Gastroesophageal sphincter (tissue), 3 donors: ENCODE measurements around the gene RIBC1.

Experiments used
- CTCF ChIP-seq, 4 experiments: fragments of 200-600 bp in 2 of 4; fragments of 450-650 bp in 2 of 4; sonication (generic) in 1 of 4; IDR thresholded peaks; one replicate each; pipeline ENCODE4 v1.5.1; 2017 to 2019; ENCODE audit warnings: antibody characterized with exemption in 4 of 4, mild to moderate bottlenecking in 2 of 4, moderate library complexity in 2 of 4
- EP300 ChIP-seq: sonication (generic); formaldehyde crosslinking; IDR thresholded peaks from one replicate; pipeline ENCODE4 v1.6.1; 2017; ENCODE audit warnings: antibody characterized with exemption, mild to moderate bottlenecking
- POLR2A ChIP-seq, 2 donors: fragments of 450-650 bp; IDR thresholded peaks; one replicate each; pipeline ENCODE4 v1.6.1; 2017; ENCODE audit warnings: antibody characterized with exemption in 2 of 2, mild to moderate bottlenecking in 2 of 2, moderate library complexity in 1 of 2
- POLR2AphosphoS5 ChIP-seq: sonication (generic); formaldehyde crosslinking; IDR thresholded peaks from one replicate; pipeline ENCODE4 v1.6.1; 2017; ENCODE audit warnings: antibody characterized with exemption

- TF ChIP-seq CTCF (IDR thresholded peaks at IDR 0.05) (no peak), POLR2AphosphoS5 (peak; percentile 80), POLR2A (IDR thresholded peaks at IDR 0.05) (peak; percentile 49 to 50), EP300 (no peak)
Measured at GRCh38 chrX:53433651-53434639, 11.3 kb downstream of the RIBC1 start, which contains the start of gene HSD17B10.
